ENCODE results near the gene SEC16A.

DNA sequence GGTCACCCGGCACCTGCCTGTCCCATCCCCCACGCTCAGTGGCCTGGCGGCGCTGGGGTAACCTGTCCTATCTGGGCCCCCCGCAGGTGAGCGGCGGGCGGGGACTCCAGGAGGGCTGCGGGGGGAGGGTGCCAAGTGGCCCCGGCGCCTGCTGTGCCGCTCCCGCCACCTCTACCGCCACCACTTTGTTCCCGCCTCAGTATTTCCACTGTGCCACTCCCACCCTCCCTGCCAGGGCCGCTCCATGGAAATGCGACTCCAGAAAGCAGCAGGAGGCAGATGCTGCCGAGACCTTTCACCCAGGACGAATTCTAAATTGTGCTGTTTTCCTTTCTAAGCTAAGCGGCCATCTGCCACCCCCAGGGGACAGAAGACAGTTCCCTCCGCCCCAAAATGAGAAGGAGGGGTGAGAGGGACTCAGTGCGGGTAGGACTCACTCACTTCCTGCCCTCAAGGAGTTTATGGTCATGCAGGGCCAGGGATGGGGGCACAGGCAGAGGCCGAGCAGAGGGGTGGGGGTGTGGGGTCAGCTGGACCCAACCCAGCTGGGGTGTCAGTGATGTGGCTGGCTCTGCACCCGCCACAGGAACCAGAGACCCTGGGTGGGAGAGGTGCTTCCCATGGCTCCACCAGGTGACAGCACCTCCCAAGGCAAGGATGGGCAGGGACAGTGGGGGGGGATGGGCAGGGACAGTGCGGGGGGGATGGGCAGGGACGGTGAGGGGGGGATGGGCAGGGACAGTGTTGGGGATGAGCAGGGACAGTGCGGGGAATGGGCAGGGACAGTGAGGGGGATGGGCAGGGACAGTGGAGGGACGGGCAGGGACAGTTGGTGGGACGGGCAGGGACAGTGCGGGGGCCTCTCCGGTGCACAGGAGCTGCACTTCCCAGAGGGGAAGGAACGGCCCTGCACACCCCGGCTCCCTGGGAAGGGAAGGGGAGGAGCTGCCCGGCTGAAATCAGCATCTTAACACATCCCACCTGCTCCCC, 45.2 kb upstream of the SEC16A start:
- TF ChIP-seq, protein P1, sequence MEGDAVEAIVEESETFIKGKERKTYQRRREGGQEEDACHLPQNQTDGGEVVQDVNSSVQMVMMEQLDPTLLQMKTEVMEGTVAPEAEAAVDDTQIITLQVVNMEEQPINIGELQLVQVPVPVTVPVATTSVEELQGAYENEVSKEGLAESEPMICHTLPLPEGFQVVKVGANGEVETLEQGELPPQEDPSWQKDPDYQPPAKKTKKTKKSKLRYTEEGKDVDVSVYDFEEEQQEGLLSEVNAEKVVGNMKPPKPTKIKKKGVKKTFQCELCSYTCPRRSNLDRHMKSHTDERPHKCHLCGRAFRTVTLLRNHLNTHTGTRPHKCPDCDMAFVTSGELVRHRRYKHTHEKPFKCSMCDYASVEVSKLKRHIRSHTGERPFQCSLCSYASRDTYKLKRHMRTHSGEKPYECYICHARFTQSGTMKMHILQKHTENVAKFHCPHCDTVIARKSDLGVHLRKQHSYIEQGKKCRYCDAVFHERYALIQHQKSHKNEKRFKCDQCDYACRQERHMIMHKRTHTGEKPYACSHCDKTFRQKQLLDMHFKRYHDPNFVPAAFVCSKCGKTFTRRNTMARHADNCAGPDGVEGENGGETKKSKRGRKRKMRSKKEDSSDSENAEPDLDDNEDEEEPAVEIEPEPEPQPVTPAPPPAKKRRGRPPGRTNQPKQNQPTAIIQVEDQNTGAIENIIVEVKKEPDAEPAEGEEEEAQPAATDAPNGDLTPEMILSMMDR (IDR thresholded peaks at IDR 0.05) = no peak
- no peak for TF ChIP-seq POLR2A (IDR thresholded peaks at IDR 0.05)
